Mammary epithelial cell (primary cell): Measurements from ENCODE around the gene SMAD1.

ENCODE experiments used
- EZH2 ChIP-seq: IDR thresholded peaks from 2 replicates; pipeline ENCODE4 v1.6.1; 2012; ENCODE audit warnings: low read length, inconsistent platforms, borderline replicate concordance
- TF ChIP-seq, protein P1 (sequence below), 2 donors: IDR thresholded peaks in 1 of 2; conservative IDR thresholded peaks in 1 of 2; 2 replicates each; pipeline ENCODE4 v1.5.1; 2011 to 2012; ENCODE audit warnings: inconsistent platforms in 2 of 2, low read length in 2 of 2, mild to moderate bottlenecking in 2 of 2, control low read depth in 1 of 2, low read depth in 1 of 2; ENCODE audit not compliant: insufficient read depth in 1 of 2; ENCODE audit errors: extremely low read depth in 1 of 2

- TF ChIP-seq, protein P1, sequence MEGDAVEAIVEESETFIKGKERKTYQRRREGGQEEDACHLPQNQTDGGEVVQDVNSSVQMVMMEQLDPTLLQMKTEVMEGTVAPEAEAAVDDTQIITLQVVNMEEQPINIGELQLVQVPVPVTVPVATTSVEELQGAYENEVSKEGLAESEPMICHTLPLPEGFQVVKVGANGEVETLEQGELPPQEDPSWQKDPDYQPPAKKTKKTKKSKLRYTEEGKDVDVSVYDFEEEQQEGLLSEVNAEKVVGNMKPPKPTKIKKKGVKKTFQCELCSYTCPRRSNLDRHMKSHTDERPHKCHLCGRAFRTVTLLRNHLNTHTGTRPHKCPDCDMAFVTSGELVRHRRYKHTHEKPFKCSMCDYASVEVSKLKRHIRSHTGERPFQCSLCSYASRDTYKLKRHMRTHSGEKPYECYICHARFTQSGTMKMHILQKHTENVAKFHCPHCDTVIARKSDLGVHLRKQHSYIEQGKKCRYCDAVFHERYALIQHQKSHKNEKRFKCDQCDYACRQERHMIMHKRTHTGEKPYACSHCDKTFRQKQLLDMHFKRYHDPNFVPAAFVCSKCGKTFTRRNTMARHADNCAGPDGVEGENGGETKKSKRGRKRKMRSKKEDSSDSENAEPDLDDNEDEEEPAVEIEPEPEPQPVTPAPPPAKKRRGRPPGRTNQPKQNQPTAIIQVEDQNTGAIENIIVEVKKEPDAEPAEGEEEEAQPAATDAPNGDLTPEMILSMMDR (conservative IDR thresholded peaks at IDR 0.05 in 1 of 2, IDR thresholded peaks at IDR 0.05 in 1 of 2; ENCODE audit: extremely low read depth in 1 of 2, insufficient read depth in 1 of 2, low read depth in 1 of 2, low read length in 2 of 2), result no peak
- TF ChIP-seq EZH2, result no peak
These were observed 10.7 kb downstream of the SMAD1 start for GRCh38 chr4:145492376-145492775.
